ENCODE results near the gene SLC15A4. TPM values are rescaled to one million over a fixed set of nuclear protein-coding genes. Genes with fewer than 3 reads are reported as not detected.
"Not testable (repeated sequence)": the region's sequence is repeated elsewhere in the genome, so short reads cannot be mapped to it uniquely, and the experiment has no call there.

Gene SLC15A4
- total RNA-seq, 1 experiment from 2014 or later = 20.0 TPM

DNA sequence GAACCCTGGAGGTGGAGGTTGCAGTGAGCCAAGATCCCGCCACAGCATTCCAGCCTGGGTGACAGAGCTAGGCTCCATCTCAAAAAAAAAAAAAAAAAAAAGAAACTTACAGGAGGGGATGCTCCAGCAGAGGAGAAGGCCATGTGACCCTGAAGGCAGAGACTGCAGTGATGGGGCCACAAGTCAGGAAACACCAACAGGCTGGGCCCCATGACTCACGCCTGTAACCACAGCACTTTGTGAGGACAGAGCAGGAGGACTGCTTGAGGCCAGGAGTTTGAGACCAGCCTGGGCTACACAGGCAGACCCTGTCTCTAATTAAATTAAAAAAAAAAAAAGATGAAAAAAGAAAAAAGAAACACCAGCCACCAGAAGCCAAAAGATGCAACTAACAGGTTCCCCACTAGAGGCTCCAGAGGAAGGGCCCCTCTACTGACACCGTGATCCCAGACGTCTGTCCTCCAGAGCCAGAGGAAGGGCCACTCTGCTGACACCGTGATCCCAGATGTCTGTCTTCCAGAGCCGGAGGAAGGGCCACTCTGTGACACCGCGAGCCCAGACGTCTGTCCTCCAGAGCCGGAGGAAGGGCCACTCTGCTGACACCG is 20.4 kb upstream of the SLC15A4 start:
- peak; percentile 5 for DNase-seq (ENCODE audit: low read depth)

DNA sequence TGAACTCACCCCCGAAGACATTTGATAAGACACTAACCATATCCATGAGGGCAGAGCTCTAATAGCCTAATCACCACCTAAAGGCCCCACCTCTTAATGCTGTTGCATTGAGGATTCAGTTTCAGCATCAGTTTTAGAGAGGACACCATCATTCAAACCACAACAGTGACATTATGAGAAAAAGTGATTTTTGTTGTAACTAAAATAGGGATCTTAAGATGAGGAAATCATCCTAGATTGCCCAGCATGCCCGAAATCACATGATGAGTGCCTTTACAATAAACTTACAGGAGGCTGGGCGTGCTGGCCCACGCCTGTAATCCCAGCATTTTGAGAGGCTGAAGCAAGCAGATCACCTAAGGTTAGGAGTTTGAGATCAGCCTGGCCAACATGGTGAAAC is 19.8 kb upstream of the SLC15A4 start:
- no peak for DNase-seq (ENCODE audit: low read depth)

DNA sequence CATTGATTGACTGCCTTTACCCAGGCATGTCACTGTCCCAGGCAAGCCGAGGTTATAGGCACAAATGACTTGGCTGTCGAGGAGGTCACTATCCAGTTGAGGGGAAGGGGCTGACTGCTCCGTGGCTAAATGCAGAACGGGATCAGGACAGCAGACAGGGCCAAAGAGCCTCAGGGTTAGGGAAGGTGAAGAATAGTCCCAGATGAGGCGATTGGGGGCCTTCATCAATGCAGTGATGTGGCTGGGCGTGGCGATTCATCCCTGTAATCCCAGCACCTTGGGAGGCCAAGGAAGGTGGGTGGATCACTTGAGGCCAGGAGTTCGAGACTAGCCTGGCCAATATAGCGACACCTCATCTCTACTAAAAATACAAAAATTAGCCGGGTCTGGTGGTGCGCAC is 18.8 kb upstream of the SLC15A4 start:
- no peak for DNase-seq (ENCODE audit: low read depth)

DNA sequence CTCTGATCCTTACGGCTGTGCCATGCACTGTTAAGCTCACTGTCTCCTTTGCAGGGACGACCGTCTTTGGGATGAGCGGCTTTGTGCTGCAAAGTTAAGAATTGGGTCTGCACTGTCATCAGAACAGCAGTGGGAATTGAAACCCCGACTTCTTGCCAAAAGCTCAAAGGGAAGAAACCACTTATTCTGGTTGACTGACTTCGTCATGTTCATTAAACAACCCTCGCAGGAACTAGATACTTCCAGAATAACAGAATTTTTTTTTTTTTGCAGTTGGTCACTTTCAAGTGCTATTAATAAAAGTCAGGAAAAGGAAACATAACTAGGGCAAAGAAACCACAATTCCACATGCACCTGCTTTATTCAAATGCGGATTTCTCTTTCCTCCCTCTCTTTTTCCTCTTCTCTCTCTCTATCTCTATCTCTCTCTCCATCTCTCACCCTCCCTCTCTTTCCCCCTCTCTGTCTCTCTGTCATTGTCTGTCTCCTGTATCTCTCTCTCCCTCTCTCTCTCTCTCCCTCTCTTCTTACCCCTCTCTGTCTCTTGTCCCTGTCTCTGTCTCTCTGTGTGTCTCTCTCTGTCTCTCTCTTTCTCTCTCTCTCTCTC is 17.2 kb upstream of the SLC15A4 start:
- DNase-seq (ENCODE audit: low read depth) = no peak

DNA sequence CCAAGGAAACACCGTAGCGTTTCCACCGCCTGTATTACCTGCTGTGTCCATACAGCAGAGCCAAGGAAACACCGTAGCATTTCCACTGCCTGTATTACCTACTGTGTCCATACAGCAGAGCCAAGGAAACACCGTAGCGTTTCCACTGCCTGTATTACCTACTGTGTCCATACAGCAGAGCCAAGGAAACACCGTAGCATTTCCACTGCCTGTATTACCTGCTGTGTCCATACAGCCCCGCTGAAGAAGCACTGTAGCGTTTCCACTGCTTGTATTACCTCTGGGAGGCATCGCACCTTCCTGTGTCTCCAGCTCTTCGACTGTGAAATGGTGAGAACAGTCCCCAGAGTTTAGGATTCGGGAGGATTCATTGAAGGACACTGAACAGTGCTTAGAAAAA is 16.1 kb upstream of the SLC15A4 start:
- not testable (repeated sequence) for DNase-seq (ENCODE audit: low read depth)

DNA sequence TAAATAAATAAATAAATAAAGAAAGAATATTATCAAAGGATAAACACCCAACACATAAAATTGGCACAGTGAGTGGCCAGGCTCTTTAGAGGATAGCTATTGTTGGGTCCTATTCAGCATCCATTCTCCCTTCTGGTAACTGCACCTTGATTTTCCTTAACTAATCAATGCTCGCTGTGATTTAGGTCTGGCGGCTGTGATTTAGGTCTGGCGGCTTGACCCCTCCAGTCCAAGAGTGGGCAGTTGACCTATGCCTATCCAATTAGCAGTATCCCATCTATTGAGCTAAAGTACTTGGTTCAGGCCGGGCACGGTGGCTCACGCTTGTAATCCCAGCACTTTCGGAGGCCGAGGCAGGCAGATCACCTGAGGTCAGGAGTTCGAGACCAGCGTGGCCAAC is 9.7 kb upstream of the SLC15A4 start:
- DNase-seq (ENCODE audit: low read depth) = no peak

DNA sequence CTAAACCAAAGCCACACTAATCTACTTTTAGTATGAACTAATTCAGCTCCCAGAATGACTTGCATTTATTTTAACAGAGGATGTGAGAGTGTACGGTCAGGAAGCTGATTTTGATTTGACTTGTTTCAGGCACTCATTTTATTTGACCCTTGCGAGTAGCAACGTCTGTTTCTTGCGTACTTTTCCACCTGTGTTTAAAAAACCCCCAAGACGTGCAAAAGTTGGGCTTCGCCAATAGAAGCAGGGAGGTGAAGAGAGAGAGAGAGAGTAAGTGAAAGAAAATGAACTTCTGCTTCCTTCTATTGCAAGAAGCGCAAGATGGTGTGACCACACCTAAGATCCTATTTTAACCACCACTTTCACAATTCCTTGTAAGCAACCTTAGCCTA is 6.7 kb upstream of the SLC15A4 start:
- DNase-seq (ENCODE audit: low read depth) = no peak

DNA sequence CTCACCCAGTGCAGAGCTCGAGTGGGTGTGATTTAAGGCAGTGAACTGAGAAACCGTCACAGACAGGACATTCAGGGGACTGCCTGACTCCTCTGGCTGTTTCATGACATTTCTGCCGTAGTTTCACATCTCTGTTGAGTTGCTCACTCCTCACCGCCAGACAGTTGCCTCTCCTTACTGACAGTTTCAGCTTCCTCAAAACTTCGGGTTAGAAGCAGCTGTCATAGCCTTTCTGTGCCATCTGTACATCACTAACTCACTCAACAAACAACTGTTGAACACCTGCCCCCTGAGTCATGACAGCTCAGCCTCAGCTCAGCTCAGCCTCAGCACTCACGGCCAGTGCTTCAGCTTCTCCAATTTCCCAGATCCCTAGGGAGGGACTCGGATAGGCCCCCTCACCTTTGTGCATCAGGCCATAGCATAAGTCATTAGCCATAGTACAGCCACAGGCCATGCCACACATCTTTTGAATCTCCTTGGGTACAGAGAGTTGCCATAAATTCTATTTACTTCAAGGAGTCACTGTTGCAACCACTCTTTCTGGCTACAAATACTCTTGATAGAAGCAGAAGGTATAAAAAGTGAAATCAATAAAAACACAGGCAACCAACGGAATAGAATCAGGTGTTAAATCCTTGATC is 6.2 kb upstream of the SLC15A4 start:
- no peak for DNase-seq (ENCODE audit: low read depth)

DNA sequence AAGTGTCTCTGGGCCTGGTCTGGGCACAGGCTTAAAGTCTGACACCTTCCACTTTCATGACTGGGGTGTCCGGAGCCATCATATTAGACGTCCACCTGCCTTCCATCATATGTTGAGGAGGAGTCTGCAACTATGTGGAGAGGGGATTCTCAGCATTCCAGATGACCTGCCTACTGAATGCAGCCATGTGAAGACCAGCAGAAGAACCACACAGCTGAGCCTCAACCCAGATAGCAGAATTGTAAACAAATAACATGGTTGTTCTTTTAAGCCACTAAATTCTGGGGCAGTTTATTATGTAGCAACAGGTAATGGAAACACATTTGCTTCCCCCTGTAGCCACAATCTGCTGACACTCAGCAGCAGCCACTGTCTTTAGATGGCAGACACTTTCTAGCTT is 4.0 kb upstream of the SLC15A4 start:
- no peak for DNase-seq (ENCODE audit: low read depth)

DNA sequence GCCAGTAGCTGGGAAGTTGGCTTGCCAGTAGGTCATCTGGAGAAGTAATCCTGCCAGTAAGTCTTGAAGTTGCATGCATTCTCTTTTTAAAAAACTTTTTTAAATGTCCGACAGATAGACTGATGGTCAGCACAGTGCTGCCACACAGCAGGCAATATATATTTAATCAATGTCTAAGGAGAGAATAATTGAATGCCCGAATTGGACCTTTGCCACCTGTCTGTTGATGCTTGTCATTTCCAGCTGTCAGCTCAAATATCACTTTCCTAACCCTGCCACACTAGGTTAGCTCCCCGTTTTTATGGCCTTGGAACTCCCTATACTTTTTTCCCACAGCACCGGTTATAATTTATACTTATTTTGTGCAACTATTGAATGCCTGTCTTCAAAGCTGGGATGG is 2.1 kb upstream of the SLC15A4 start:
- DNase-seq (ENCODE audit: low read depth) = no peak

DNA sequence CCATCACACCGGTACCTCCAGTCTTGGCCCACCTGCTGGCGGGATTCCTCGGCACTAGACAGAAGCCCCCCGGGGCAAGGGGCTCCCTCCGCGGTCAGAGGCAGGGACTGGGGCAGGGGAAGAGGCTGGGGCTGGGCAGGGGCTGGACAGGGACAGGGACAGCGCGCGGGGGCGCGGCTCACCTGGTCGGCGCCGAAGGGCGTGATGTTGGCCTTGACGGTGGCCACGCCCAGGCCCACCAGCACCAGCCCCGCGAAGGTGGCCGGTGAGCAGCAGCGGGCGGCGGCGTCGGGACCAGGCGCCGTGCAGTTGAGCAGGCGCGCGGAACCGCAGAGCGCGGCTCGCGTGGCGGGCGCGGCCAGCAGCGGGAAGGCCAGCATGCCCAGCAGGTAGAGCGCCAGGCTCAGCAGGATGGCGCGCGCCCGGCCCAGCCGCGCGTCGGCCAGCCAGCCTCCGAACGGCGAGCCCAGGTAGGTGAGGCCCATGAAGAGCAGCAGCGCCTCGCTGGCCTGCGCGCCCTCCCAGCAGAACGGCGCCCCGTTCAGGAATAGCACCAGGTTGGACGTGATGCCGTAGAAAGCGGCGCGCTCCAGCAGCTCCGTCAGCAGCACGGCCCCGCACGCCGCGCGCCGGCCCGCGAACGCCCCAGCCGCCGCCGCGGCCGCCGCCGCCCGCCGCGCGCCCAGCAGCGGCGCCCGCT is 392 bp downstream of the SLC15A4 start:
- no peak for DNase-seq (ENCODE audit: low read depth)

DNA sequence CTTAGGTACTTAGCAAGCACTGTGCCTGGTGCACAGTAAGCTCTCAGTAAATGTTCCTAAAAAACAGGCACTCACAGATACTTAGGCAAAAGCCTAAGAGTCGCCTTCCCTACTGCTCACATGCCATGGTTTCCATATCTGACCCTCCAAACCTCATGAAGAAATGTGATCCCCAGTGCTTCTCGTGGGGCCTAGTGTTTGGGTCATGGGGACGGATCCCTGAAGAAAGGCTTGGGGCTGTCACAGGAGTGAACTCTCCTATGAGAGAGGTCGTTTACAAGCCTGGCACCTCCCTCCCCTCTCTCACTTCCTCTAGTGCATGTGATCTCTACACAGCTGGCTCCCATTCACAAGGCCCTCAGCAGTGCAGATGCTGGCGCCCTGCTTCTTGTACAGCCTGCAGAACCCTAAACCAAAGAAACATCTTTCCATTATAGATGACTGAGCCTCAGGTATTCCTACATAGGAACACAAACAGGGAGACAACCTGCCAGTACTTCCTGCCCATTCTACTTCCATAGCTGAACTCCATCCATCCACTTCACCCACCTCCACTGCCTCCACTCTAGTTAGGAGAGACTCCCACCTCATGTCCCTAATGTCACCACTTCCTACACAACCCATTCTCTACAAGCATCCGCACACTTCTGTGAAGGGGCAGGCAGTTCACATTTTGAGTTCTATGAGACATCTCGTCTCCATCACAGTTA is 2.9 kb downstream of the SLC15A4 start:
- no peak for DNase-seq (ENCODE audit: low read depth)

DNA sequence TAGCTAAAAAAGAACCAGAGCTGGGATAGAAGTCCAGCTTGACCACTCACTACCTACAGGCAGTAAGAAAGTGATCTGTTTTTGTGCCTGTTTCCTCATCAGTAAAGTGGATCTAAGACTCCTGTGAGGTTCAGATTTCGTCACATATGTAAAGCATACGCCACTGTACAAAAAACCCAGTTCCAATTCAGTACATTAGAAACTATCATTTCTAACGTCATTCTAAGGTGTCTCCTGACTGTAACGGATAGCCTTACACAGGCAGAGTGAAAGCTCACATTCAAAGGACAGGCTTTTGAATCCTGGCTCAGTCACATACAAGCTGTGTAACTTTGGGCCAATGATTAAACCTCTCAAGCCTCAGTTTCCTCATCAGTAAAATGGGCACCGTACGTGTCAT is 3.5 kb downstream of the SLC15A4 start:
- no peak for DNase-seq (ENCODE audit: low read depth)

DNA sequence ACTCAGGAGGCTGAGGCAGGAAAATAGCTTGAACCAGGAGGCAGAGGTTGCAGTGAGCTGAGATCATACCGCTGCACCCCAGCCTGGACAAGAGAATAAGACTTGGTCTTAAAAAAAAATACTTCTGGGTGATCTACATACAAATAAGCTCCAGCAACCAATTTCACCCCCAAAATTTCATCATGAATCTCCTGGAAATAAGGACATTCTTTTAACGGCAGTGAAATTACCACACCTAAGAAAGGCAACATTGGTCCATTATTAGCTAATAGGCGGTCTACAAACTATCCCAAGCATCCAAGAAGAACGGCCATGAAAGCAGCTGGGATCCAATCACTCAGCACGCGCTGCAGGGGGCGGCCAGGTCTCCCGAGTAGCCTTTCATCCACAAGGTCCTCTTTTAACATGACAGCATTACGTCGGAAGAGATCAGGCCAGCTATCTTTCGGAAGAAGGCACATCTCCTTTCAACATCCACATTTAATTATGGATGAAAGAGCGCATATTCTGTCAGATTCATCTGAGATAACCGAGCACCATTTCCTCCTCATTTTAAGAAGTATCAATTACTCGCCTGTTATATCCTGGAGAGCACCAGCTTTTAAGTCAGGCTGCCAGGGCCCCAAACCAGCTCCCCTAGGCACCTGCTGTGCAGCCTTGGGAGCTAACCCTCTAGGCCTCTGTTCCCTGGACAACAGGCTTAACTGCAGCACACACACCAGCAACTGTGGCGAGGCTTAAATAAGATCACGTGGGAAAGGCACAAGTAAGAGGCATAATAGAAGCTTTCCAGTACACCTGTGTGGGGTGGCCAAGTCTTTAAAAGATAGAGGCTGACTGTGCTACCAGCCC is 4.2 kb downstream of the SLC15A4 start:
- no peak for DNase-seq (ENCODE audit: low read depth)

DNA sequence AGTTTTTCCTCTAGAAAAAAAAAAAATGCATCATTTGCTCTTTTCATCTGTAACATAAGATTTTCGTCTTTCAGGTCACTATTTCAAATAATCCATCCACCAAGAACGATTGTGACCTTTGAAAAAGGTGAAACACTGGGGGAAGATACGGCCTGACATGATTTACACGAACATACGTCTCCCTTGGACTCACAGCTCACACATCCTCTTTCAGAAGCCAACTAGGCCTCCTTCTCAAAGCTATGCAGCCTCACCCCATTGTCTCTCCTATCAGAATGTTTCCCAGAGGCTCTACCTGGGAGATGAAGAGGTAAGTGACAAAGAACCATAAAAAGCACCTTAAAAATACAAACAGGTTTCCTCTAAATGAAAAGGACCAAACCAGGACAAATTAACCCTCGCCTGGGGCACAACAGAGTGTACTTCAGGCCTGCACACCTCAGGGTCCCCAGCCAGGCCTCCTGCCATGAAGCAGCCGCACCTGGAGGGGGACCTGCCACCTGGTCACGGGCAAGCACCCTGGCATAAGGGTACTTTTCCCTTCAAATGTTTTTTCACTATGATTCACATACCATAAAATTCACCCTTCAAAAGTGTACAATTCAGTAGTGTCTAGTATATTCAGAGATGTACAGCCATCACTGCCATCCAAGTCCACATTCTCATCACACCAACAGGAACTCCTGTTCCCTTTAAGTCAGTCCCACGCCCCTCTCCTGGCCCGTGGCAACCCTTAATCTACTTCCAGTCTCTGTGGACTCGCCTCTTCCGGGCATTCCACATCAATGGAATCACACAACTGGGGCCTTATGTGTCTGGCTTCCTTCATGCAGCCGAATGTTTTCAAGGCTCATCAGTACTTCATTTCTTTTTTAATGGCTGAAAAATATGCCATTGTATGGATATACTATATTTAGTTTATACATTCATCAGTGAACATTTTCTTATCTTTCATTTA is 5.4 kb downstream of the SLC15A4 start:
- peak; percentile 25 for DNase-seq (ENCODE audit: low read depth)

DNA sequence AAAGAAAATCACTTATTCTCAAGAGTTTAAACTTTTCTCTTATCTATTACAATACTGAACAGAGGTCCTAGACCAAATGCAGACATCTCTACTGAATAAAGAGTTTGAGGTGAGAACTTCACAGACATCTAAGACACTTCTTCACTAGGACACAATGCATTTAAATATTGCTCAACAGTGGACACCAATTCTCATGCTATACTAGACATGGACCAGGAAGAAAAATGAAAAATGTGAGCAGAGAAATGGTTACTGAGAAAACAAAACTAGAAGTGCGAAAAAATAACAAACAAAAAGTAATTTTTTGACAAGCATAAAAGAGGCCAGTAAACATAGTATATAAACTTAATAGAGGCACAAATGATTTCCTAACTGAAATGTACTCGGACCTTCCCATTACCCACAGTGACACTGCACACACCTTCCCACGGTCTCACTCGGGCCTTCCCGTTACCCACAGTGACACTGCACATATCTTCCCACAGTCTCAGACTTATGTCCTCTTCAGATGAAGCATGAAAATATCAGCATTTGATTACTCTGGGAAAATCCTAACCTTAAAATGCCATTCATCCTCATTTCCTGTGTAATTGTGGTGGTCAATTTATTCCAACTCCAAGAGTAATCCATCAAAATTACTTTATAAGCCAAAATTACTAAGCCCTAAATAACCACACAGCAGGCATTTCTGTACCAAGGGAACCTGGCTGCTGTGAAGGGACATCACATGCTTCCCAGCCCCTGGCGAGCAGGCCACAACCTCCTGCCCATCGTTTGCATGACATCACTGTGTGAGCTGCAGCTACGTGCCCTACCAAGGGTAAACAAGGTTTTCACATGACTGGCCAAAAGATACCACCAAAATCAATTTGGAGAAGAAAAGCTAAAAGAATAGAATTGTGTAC is 6.4 kb downstream of the SLC15A4 start:
- peak; percentile 81 for DNase-seq (ENCODE audit: low read depth)

DNA sequence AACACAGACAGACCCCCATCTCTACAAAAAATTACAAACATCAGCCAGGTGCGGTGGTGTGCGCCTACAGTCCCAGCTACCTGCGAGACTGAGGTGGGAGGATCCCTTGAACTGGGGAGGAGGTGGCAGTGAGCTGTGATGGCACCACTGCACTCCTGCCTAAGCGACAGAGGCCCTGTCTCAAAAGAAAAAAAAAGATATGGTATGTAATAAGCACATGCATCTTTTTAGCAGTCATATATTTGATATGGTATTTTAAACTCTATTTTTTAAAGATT is 7.2 kb downstream of the SLC15A4 start:
- DNase-seq (ENCODE audit: low read depth) = no peak

DNA sequence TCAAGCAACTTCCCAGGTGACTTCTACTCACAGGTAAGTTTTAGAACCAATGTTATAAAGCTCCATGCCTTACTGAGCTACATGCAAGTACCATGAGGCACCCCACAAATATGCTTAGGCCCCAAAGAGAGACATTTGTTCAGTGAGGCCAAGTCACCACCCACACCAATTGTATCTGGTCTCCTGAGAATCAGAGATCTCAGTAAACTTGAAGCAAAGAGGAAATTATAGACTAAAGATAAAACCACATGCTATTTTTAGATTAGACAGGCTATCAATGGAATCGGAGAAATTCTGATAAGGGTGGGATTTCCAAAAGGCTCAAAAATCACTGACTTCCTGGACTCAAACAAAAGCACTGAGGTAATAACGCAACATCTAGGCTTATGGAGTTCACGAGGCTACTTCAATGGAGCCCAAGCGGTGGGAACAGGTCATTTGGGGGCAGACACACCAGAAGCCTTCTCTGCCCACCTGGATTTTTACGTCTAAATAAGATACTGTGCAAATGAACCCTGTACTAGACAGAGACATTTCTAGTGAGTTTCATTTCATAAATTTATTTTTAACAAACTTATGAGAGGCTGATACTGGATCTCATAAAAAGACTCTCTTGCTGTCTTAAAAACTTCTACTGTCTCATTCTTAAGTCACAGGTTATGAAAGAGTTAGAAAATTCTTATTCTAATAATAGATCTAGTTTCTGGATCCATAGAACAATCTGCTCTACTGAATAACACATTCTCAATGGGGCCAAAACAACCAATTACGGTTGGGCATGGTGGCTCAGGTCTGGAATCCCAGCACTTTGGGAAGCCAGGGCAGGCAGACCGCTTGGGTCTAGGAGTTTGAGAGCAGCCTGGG is 7.7 kb downstream of the SLC15A4 start:
- DNase-seq (ENCODE audit: low read depth) = no peak

Data from M059J (cell line).